Left colon (tissue), 2 donors: ENCODE measurements around the gene OR2S2. TPM values are rescaled to one million over a fixed set of nuclear protein-coding genes. Genes with fewer than 3 reads are reported as not detected.
"Not testable (repeated sequence)": the region's sequence is repeated elsewhere in the genome, so short reads cannot be mapped to it uniquely, and the experiment has no call there.

ENCODE experiments used
- ATAC-seq: fragments of 200-7000 bp; cut with Tn5 transposase; one replicate; pipeline ENCODE4 v1.9.1; 2020; ENCODE audit warnings: mild to moderate bottlenecking, moderate library complexity
- DNase-seq, 2 donors: peaks; one replicate each; pipeline ENCODE4 v3.0.0-alpha.2; 2020
- intact Hi-C, 2 donors: fragments of 100-400 bp; cut with DNase I in 1 of 2; cut with micrococcal nuclease in 1 of 2; formaldehyde crosslinking; loops; one replicate each; pipeline versions ENCODE4 v1.11.2 to v1.14.0; 2022; cut with DNase I, micrococcal nuclease
- total RNA-seq, 2 donors: library from RNA; stranded (reverse); fragmentation: NEBNext Ultra II Directional; extraction: Animal tissue kit (Norgen Biotek cat#: 25700); gene quantifications; one replicate each; pipeline ENCODE4 v1.2.1, GENCODE V29; 2021
- donor health status: DM: no; HTN: no; CAD: no.
- donor health status: DM: yes; HTN: yes; CAD: no.

Gene OR2S2
- total RNA-seq, 2 donors from 2014 or later: not detected

DNA sequence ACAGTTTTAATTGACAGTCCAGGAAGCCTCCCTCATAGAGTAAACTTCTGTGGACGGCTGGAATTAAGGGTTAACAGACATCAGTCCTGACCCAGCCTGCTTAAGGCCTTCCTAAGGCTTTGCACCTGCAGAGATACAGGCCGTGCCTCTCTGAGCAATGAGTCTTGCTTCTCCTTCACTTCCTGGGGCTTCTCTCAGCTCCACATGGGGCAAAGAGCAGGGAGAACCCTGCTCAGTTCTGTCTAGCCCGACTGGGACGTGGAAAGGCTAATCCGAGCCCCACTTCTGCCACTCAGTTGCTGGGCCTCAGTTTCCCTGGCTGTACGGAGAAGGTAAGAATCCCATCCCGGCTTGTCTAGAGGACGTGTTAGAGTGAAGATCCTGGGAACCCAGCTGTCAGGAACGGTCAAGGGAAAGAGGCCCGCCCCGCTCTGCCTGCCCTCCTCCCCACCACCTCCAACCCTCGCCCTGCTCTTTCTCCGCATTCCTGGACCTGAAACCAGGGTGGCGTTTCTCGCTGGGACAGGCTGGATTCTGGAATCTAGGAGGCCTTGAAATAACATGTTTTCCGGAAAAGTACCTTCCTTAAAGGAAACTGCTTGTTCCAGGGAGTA, 42.2 kb downstream of the OR2S2 start:
- peak; percentile 35 for ATAC-seq
- intact Hi-C loops: no loop called here
- peak; percentile 57 to 62 for DNase-seq

DNA sequence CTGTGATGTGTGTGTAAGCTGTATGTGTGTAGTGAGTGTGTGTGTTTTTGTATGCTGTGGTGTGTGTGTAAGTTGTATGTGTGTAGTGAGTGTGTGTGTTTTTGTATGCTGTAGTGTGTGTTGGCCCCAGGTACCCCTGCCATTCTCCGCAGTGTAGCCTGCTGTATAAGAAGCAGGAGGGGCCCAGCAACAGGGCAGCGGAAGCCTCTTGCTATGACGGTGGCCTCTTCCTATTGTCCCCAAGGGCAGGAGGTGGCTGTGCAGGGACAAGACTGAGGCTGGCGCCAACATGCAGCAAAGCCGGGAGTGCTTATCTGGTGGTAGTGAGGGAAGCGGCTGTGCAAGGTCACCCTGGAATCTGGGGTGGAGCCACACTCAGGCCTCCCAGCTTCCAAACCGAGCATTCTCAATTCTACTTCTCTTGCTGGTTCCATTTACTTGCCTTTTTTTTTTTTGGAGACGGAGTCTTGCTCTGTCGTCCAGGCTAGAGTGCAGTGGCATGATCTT, 43.6 kb downstream of the OR2S2 start:
- peak; percentile 63 for ATAC-seq
- peak; percentile 73 to 79 for DNase-seq
- intact Hi-C loops: no loop called here

DNA sequence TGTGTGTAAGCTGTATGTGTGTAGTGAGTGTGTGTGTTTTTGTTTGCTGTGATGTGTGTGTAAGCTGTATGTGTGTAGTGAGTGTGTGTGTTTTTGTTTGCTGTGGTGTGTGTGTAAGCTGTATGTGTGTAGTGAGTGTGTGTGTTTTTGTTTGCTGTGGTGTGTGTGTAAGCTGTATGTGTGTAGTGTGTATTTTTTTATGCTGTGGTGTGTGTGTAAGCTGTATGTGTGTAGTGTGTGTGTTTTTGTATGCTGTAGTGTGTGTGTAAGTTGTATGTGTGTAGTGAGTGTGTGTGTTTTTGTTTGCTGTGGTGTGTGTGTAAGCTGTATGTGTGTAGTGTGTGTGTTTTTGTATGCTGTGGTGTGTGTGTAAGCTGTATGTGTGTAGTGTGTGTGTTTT, 44.5 kb downstream of the OR2S2 start:
- intact Hi-C loops, DNase-seq, ATAC-seq: not testable (repeated sequence)

DNA sequence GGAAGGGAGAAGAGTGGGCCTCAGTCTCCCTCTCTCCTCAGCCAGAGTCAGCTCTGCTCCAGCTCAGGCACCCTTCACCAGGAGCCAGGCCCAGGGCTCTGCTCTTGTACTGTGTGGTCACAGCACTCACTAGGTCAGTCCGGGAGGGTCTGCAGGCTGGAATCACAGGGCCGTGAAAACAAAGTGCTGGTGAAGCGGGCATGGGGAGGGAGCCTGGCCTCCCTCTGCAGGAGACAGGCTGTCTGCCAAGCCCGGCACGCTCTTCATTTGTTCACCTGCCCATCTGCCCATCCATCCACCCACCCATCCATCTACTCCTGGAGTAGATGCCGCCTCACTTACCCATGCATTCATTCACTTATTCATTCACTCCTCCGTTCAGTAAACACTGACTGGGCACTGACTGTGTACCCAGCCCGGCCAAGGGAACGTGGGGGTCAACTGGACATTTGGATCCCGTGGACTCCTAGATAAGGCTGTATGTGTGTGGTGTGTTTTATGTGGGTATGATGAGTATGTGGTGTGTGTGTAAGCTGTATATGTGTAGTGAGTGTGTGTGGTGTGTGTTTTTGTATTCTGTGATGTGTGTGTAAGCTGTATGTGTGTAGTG, 45.1 kb downstream of the OR2S2 start:
- ATAC-seq (no peak), DNase-seq (no peak)
- intact Hi-C loops: no loop called here

DNA sequence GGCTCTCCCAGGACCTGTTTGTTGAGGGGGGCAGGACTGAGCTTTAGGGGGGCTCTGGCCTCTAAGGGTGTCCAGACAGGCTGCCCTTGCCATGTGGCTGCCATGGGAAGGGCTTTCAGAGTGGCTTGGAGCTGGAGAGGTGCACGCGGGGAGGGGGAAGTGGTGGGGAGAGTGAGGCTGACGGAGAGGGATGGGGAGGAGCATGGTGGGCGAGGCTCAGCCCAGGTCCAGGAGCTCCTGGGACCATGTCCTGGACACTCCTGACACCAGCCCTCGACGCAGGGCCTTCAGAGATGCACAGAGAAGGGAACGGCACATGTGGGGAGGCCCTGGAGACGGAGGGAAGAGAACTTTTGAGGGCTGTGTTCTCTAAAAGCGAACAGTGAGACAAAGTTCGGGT, 46.3 kb downstream of the OR2S2 start:
- ATAC-seq: no peak
- intact Hi-C loops: no loop called here
- no peak for DNase-seq

DNA sequence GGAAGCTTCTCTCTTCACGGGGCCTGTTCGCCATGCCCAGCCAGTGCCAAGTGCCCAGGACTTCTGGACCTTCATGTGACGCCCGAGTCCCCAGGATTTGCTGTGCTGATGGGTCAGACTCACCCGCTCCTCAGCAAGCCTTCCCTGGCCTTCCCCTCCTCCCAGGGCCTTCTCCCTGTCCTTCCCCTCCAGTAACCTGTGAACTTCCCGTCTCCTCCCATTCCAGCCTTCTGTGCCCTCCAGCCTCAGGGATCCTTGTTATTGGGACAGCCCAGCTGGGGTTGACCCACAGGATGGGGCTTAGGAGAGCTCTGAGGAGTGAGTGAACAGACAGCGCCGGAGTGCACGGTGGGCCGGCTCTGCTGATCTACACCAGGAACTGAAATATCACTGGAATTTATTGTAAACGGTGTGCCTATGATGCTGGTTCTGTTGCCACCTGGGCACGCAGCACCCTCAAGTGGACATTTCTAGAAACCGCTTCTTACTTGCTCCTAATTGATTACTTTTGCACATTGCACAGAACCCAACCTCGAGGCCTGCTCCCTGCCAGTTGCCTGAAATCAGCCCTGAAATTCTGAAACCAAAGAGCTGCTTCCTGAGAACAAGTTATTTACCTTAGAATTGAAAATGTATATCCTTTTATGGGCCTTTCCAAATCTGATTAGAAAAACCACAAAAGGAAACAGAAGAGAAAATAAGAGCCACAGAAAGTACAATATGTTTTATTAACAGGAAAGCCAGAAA, 47.2 kb downstream of the OR2S2 start:
- ATAC-seq (peak; percentile 31), DNase-seq (peak; percentile 72 to 73)
- intact Hi-C loops: no loop called here

DNA sequence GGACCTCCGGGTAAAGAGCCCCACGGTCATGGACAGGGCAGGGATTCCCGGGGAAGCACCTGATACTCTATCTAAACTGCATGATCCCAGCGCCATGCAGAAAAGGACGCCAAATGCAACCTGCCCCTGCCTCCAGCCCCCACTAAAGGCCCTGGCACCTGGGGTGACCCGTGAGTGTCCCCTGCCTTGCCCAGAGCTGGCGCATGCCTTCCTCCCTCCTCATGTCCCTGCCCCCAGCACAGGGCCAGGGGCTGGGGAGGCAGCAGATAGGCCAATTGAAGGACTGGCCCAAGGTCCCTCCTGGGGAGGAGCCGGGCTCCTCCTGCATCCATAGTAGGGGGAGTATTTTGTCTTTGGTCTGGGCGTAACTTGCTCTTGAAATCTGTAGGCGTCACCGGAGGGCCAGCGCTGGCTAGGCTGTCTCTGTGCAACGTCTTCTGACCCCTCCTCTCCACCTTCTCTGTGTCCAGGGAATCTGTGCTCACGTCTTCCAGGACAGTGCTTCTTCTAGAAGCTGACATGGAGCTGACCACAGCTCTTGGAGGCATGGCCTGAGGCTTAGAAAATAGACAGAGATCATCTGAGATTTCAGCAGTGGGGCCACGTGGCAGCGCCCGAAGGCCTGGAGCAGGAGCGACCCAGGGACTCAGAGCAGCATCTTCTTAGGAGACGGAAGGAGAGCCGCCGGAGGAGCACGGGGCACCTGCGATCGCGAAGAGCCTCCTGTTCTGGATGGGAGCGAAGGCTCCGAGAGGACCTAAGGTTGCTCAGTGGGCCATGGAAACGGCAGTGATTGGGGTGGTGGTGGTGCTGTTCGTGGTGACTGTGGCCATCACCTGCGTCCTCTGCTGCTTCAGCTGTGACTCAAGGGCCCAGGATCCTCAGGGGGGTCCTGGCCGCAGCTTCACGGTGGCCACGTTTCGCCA, 48.0 kb downstream of the OR2S2 start:
- ATAC-seq (no peak), DNase-seq (no peak)
- intact Hi-C loops: no loop called here

DNA sequence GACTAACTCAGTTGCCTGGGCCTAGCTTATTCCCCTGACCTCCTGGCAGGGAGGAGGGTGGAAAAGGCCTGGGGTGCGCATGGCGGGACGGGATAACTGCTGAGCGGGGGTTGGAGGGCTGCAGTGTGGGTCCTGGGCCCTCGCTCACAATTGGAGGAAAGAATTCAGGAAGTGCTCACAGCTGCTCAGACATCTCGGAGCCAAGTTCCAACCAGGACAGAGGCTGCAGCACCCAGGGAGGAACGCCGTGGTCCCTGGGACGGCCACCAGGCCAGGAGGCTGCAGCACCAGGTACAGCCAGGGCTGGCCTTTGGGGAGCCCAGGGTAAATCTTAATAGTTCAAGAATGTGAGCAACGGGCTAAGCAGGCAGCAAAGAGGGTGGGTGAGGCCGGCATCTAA, 48.7 kb downstream of the OR2S2 start, which contains the start of gene SPAAR:
Gene SPAAR (plus strand): TSS at position 217 of the 400 bp plus-strand sequence. CDS start 974 bp downstream, outside the sequence.
- ATAC-seq: no peak
- intact Hi-C loops: no loop called here
- no peak for DNase-seq

GRCh38 chr9:35908504-35909125, 49.3 kb downstream of the OR2S2 start:
- ATAC-seq (no peak), DNase-seq (no peak)
- intact Hi-C loops: no loop called here

DNA sequence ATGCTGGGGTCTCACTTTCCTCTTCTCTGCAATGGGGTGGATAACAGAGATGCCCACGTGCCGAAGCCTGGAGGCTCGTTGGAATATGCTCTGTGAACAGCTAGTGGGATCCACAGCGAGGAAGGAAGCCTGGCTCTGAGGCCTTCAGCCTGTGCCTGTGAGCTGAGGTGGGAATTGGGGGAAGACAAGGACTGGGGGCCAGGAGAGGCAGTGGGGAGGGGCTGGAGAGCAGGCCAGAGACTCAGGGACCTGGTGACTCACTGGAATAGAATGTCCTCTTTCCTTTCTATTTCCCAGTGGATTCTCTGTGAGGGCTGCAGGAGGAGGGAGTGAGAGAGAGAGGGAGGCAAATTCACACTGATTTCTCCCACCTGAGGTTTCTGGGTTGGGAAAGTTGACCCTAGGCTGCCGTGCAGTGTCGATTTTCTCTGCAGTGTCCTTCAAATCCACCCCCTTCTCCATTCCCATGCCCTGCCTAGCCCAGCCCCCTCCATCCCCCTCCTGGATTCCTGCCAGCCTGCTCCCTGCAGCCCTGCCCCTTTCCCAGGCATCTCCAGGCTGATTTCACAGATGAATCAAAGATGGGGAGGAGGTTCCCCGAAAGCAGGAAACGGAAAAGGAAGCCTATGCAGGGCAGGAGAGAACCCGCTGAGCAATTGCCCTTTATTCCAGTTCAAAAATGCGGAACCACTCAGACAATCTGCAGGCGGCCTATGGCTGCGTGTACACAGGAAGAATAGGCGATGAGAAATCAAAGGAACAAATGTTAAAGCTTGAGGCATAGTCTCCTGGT, 50.0 kb downstream of the OR2S2 start:
- ATAC-seq (peak; percentile 31), DNase-seq (peak; percentile 78 to 80)
- intact Hi-C loops: no loop called here

Other genes with a start within 250 kb of the OR2S2 start
- 100 to 1,000 TPM; 142 to 172 TPM for gene TLN1, start 226.0 kb downstream of the OR2S2 start, total RNA-seq
- gene CREB3, start 225.5 kb downstream of the OR2S2 start, total RNA-seq: 10 to 100 TPM; 40.2 to 40.6 TPM
- 100 to 1,000 TPM; 179 to 186 TPM for gene GBA2, start 208.9 kb downstream of the OR2S2 start, total RNA-seq
- gene RGP1, start 208.9 kb downstream of the OR2S2 start, total RNA-seq: 10 to 100 TPM; 54.8 to 56.3 TPM
- not detected for gene MSMP, start 203.9 kb downstream of the OR2S2 start, total RNA-seq
- 1 to 10 TPM; 7.4 to 7.9 TPM for gene NPR2, start 166.6 kb downstream of the OR2S2 start, total RNA-seq
- 1 to 10 TPM in 1 of 2 donors, under 1 TPM in 1; 0.15 to 1.5 TPM for gene SPAG8, start 145.9 kb downstream of the OR2S2 start, total RNA-seq
- gene HINT2, start 143.1 kb downstream of the OR2S2 start, total RNA-seq: 10 to 100 TPM; 56.0 to 59.4 TPM
- gene FAM221B, start 129.4 kb downstream of the OR2S2 start, total RNA-seq: under 1 TPM in 1 of 2 donors, not detected in 1; 0.28 TPM
- gene TMEM8B, start 128.9 kb downstream of the OR2S2 start, total RNA-seq: 10 to 100 TPM; 15.4 to 16.4 TPM
- not detected for gene OR13J1, start 87.8 kb downstream of the OR2S2 start, total RNA-seq
- gene HRCT1, start 52.0 kb downstream of the OR2S2 start, total RNA-seq: 10 to 100 TPM; 17.4 to 58.7 TPM
- gene SPAAR, start 48.7 kb downstream of the OR2S2 start, total RNA-seq: 1 to 10 TPM; 1.3 to 2.1 TPM
- 1 to 10 TPM; 2.9 to 4.7 TPM for gene RECK, start 78.8 kb upstream of the OR2S2 start, total RNA-seq
- gene GLIPR2, start 178.6 kb upstream of the OR2S2 start, total RNA-seq: 10 to 100 TPM; 26.0 to 33.3 TPM
- gene CCIN, start 211.2 kb upstream of the OR2S2 start, total RNA-seq: under 1 TPM in 1 of 2 donors, not detected in 1; 0.25 TPM
- gene CLTA, start 232.8 kb upstream of the OR2S2 start, total RNA-seq: 100 to 1,000 TPM; 200 to 205 TPM